Left forelimb (tissue), 1 donor: ENCODE measurements around the gene FBXL17.
"Not testable (repeated sequence)": the region's sequence is repeated elsewhere in the genome, so short reads cannot be mapped to it uniquely, and the experiment has no call there.

ENCODE experiments used
- DNase-seq: peaks from one replicate; pipeline ENCODE4 v3.0.0-alpha.2; 2018; ENCODE audit warnings: low spot score

Gene FBXL17

DNA sequence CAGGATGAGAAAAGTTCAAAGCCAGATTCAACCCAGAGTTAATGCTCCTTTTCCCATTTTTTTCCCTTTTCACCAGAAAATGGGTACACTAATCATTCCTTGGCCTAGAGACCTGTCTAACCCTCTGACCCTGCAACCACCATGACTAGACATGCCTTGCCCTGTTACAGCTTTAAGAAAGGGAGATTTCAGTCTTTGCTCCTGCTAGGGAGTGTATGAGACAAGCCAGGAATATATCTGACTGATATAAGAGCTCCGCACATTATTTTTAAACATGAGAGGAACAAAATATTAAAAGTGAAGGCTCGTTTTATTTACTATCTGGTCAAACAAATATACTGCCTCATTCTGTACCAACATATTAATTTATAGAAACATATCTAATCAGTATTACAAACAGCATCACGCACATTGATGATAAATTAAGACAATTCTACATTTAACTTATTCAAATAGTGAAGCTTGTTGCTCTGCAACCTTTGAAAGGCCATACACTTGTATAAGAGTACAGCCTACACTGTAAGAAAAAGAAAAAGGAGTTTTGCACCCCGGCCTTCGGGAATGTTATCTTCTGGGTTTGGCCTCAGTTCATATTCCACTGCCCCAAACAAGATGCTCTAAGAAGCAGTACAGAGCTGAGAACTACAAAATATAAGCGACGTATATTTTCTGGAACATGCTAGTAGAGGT, 132.7 kb downstream of the FBXL17 start:
- DNase-seq = no peak

DNA sequence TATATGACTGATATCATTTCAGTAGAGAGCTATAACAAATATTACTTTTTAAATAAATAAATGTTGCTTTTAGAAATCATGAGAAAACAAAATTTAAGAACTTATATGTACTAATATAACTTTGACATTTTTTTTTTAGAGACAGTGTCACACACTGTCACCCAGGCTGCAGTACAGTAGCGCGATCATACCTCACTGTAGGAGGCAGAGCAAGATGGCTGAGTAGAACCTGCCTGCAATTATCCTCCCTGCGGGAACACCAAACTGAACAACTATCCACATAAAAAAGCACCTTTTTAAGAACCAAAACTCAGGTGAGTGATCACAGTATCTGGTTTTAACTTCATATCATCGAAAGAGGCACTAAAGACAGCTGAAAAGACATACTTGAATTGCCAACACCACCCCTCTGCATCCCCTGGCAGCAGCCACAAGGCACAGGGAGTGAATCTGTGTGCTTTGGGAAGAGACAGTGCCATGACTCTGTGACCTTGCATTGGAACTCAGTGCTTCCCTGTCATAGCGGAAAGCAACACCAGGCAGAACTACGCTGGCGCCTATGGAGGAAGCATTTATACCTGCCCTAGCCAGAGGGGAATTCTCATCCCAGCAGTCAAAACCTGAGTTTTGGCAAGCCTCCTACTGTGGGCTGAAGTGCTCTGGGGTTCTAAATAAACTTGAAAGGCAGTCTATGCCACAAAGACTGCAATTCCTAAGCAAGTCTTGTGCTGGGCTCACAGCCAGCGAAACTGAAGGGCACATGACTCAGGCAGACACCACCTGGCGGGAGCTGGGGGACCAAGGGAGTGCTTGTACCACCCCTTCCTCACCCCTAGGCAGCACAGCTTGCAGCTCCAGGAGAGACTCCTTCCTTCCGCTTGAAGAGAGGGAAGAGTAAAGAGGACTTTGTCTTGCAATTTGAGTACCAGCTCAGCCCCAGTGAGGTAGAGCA, 142.7 kb downstream of the FBXL17 start:
- DNase-seq = no peak

DNA sequence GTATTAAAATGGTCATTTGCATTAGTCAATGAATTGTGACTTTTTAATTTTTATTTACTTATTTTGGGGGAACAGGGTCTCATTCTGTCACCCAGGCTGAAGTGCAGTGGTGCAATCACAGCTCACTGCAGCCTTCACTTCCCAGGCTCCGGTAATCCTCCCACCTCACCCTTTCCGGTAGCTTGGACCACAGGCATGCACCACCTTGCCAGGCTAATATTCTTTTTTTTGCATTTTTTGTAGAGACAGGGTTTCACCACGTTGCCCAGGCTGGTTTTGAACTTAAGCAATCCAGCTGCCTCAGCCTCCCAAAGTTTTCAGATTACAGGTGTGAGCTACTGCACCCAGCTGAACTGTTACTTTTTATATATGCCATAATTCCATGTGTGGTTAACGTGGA, 143.4 kb downstream of the FBXL17 start:
- DNase-seq = no peak

- DNase-seq = no peak
Observed at GRCh38 chr5:108233617-108234155, 148.2 kb downstream of the FBXL17 start.

DNA sequence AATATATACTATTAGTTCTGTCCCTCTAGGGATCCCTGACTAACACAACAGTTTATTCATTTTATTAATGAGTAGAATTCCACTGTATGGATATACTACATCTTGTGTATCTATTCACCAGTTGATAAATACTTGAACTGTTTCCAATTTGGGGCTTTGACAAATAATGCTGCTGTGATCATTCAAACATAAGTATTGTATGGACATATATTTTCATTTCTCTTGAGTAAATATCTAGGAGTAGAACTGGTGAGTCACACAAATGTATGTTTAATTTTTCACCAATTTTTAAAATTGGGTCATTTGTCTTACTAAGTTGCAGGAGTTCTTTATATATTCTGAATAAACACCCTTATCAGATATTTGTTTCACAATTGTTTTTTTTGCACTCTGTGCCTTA, 149.1 kb downstream of the FBXL17 start:
- DNase-seq = no peak

- no peak for DNase-seq
Observed at GRCh38 chr5:108222011-108222410, 159.9 kb downstream of the FBXL17 start.

GRCh38 chr5:108220834-108221233, 161.1 kb downstream of the FBXL17 start:
- DNase-seq = no peak

- no peak for DNase-seq
Observed at GRCh38 chr5:108216890-108217289, 165.0 kb downstream of the FBXL17 start.

GRCh38 chr5:108214857-108215256, 167.0 kb downstream of the FBXL17 start:
- no peak for DNase-seq

- no peak for DNase-seq
Observed at GRCh38 chr5:108212775-108213346, 169.0 kb downstream of the FBXL17 start.

DNA sequence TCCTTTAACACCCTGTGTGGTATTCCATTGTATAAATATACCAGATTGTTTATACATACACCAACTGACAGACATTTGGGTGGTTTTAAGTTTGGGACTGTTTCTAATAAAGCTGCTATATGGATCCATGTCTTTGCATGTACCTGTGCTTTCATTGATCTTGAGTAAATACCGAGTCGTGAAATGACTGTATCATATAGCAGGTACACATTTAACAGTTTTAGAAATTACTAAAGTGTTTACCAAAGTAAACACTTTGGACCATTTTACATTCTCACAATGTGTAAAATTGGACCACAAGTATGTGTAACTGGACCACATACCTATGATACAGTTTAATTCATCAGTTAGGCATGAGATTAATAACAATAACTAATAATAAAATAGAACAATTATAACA, 175.2 kb downstream of the FBXL17 start:
- no peak for DNase-seq

- no peak for DNase-seq
Observed at GRCh38 chr5:108201721-108202120, 180.2 kb downstream of the FBXL17 start.

- no peak for DNase-seq
Observed at GRCh38 chr5:108196276-108196675, 185.6 kb downstream of the FBXL17 start.

DNA sequence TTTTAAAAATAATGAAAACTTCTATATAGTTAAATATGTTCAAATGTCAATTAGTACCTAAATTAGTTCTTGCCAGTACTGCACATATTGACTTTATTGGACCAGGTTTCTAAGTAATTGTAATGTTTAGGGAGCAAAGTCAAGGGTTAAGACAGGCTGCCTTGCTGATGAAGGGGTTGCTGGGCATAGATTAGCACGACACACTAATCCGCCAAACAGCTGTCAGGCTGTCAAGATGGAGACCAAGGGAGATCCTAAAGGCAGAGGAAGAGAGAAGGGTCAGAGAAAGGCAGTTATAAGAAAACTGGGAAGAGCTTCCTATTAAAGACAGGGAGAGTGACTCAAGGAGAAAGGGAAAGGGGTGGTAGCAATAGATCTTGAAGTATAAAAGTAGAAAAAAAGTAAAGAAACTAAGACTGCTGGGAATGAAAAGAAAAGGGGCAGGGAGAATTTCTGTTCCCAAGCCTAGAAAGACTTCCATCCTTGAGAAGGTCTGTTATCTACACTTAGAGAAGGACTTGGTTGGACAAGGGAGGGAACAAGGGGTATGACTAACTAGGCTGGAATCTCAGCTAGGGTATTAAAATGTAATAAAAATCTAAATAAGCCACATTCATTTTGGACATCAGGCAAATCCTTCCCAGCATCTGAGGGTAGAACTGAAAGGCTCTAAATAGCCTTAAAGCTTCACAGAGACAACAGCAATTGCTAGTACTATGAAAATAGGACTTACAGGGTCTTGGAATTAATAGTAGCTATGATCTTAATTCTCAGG, 188.7 kb downstream of the FBXL17 start:
- DNase-seq = no peak

GRCh38 chr5:108184940-108185339, 197.0 kb downstream of the FBXL17 start:
- no peak for DNase-seq

DNA sequence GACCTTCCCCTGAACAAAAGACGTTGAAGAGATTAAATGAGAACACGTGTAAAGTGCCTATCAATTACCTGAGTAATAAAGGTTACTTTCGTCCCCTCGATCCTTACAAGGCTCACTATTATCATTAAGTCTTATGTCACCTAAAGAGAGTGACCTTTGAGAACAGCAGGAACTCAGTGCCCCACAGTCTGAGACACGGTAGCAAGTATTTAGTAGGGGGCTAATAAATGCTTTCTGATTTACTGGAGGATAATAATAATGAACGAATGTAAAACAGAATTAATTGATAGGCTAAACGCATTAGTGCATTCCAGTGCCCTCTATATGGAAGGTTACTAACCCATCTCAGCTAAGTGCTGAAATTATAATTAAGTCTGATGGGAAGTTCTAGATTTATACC, 199.9 kb downstream of the FBXL17 start:
- DNase-seq = no peak

GRCh38 chr5:108174286-108174685, 207.6 kb downstream of the FBXL17 start:
- DNase-seq = no peak

- DNase-seq = no peak
Observed at GRCh38 chr5:108171759-108172158, 210.1 kb downstream of the FBXL17 start.

GRCh38 chr5:108168915-108169314, 213.0 kb downstream of the FBXL17 start:
- DNase-seq = no peak

DNA sequence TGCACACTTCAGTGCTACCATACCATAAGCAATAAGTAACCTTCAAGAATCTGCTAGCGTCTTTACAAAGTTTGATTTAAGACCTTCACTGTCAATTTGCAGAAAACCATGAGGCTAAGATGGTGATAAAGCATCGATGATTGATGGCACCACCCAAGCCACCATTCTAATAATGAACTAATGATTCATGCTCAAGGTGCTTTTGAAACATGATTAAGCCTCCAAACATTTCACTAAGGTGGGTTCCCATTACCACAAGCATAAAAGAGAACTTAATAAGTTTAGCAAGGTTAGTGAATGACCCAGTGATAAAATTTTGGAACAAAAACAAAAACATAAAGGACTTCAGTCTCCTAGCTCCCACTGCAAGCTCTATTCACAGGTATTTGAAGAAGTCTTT, 214.7 kb downstream of the FBXL17 start:
- no peak for DNase-seq

DNA sequence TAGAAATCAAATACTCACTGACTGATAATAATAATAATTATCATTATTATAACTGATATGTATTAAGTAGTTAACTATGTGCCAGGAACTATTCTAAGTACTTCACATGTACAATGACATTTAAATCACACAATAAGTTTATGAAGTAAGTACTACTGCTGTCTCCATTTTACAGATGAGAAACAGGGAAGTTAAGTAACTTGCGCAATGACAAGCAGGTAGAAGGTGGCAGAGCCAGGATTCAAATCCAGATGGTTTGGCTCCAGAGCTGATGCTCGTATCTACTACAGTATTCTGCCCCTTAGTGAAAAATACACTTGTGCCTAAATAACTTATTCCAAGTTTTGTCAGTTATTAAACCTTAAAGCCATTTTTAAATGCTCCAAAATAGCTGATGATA, 217.3 kb downstream of the FBXL17 start:
- no peak for DNase-seq

- not testable (repeated sequence) for DNase-seq
Observed at GRCh38 chr5:108152854-108153253, 229.0 kb downstream of the FBXL17 start.
